A549 (cell line): Measurements from ENCODE around the gene IL21R. TPM values are rescaled to one million over a fixed set of nuclear protein-coding genes. Genes with fewer than 3 reads are reported as not detected.

Source experiments
- ATAC-seq, 2 experiments: fragments of 200-7000 bp in 1 of 2; fragments of >200 bp in 1 of 2; cut with Nextera tagmentation in 1 of 2; cut with Tn5 transposase in 1 of 2; 3 replicates each; pipeline versions ENCODE4 v1.8.0 to v1.9.1; 2018 to 2020; ENCODE audit warnings: mild to moderate bottlenecking in 1 of 2, moderate library complexity in 1 of 2
- CTCF ChIA-PET: fragments of 300-600 bp; sonication (Branson Sonifier 250); formaldehyde crosslinking; extraction: SDS; loops from one replicate; lab custom pipeline; 2021; ENCODE audit warnings: antibody characterized with exemption, inconsistent platforms; lab: Yijun Ruan, JAX
- POLR2A ChIA-PET: fragments of 350-600 bp; formaldehyde crosslinking; extraction: SDS; loops from one replicate; lab custom pipeline; 2021; ENCODE audit warnings: antibody characterized with exemption, inconsistent platforms; lab: Yijun Ruan, JAX
- DNase-seq, 2 experiments: peaks; one replicate each; pipeline versions ENCODE4 v3.0.0 to v3.0.0-alpha.2; 2011 to 2016; ENCODE audit warnings: low read depth in 1 of 2, low spot score in 1 of 2
- FAIRE-seq: peaks from 2 replicates; lab custom pipeline; 2011; peaks lifted over from hg19 to GRCh38; lab: Jason Lieb, UNC
- H3K27ac ChIP-seq, 2 experiments: fragments of >200 bp; sonication (Bioruptor Twin); formaldehyde crosslinking; 3 replicates each; pipeline ENCODE4 v1.5.1; 2016 to 2017
- H3K4me1 ChIP-seq: fragments of >200 bp; sonication (Bioruptor Twin); formaldehyde crosslinking; 3 replicates; pipeline ENCODE4 v1.6.1; 2016
- H3K4me2 ChIP-seq: fragments of >200 bp; sonication (Bioruptor Twin); formaldehyde crosslinking; 3 replicates; pipeline ENCODE4 v1.6.1; 2016
- H3K4me3 ChIP-seq: fragments of >200 bp; sonication (Bioruptor Twin); formaldehyde crosslinking; 3 replicates; pipeline ENCODE4 v1.5.1; 2016
- H3K9me3 ChIP-seq: fragments of >200 bp; sonication (Bioruptor Twin); formaldehyde crosslinking; 3 replicates; pipeline ENCODE4 v1.6.1; 2016
- BHLHE40 ChIP-seq: IDR thresholded peaks from 2 replicates; pipeline ENCODE4 v1.6.1; 2012; ENCODE audit warnings: low read depth, low read length, inconsistent platforms
- CEBPB ChIP-seq, 2 experiments: fragments of >200 bp in 1 of 2; sonication (Bioruptor Twin) in 1 of 2; formaldehyde crosslinking in 1 of 2; IDR thresholded peaks; 2 replicates each; pipeline ENCODE4 v1.6.1; 2012 to 2016
- CHD2 ChIP-seq: fragments of 150-350 bp; IDR thresholded peaks from 2 replicates; pipeline ENCODE4 v1.6.1; 2014; ENCODE audit warnings: low read length; ENCODE audit not compliant: partially characterized antibody
- EHMT2 ChIP-seq: fragments of 200-600 bp; sonication (generic); IDR thresholded peaks from 2 replicates; pipeline ENCODE4 v1.6.1; 2016; ENCODE audit warnings: antibody characterized with exemption, low read depth, mild to moderate bottlenecking, moderate library complexity
- ESRRA ChIP-seq: fragments of 150-350 bp; IDR thresholded peaks from 2 replicates; pipeline ENCODE4 v1.6.1; 2014; ENCODE audit warnings: mild to moderate bottlenecking, low read length, borderline replicate concordance
- HOXB13 ChIP-seq: fragments of 250-450 bp; sonication (Bioruptor Pico); IDR thresholded peaks from 2 replicates; pipeline ENCODE4 v1.5.0; 2020; ENCODE audit warnings: low read depth, mild to moderate bottlenecking, moderate library complexity
- HOXB5 ChIP-seq: fragments of 250-450 bp; sonication (Bioruptor Pico); IDR thresholded peaks from 2 replicates; pipeline ENCODE4 v1.5.0; 2020; ENCODE audit warnings: mild to moderate bottlenecking, moderate library complexity
- JUN ChIP-seq, 2 experiments: fragments of >200 bp; sonication (Bioruptor Twin); formaldehyde crosslinking; IDR thresholded peaks; 2 replicates in 1 of 2; 3 replicates in 1 of 2; pipeline ENCODE4 v1.6.1; 2016 to 2017
- MAZ ChIP-seq: fragments of 150-350 bp; IDR thresholded peaks from 2 replicates; pipeline ENCODE4 v1.6.1; 2014; ENCODE audit warnings: antibody characterized with exemption, low read depth, low read length, borderline replicate concordance
- NFE2L2 ChIP-seq: fragments of 150-350 bp; conservative IDR thresholded peaks from 2 replicates; pipeline ENCODE4 v1.6.1; 2014; ENCODE audit warnings: low read length
- NPAS2 ChIP-seq: fragments of 250-450 bp; sonication (Bioruptor Pico); IDR thresholded peaks from 2 replicates; pipeline ENCODE4 v1.8.0; 2022; ENCODE audit warnings: mild to moderate bottlenecking, moderate library complexity, borderline replicate concordance
- PHF8 ChIP-seq: fragments of 200-600 bp; sonication (generic); IDR thresholded peaks from 2 replicates; pipeline ENCODE4 v1.6.1; 2016; ENCODE audit warnings: low read depth, mild to moderate bottlenecking, antibody characterized with exemption, moderate library complexity, borderline replicate concordance
- POLR2A ChIP-seq: IDR thresholded peaks from 2 replicates; pipeline ENCODE4 v1.6.1; 2012; ENCODE audit warnings: mild to moderate bottlenecking, low read length
- RAD21 ChIP-seq, 2 experiments: fragments of >200 bp in 1 of 2; sonication (Bioruptor Twin) in 1 of 2; formaldehyde crosslinking in 1 of 2; IDR thresholded peaks in 1 of 2; conservative IDR thresholded peaks in 1 of 2; 2 replicates in 1 of 2; 3 replicates in 1 of 2; pipeline ENCODE4 v1.6.1; 2012 to 2018; ENCODE audit warnings: inconsistent platforms in 1 of 2
- RNF2 ChIP-seq: fragments of 200-600 bp; sonication (generic); IDR thresholded peaks from 2 replicates; pipeline ENCODE4 v1.6.1; 2016; ENCODE audit warnings: low read depth, mild to moderate bottlenecking, antibody characterized with exemption, moderate library complexity, borderline replicate concordance
- SMC3 ChIP-seq: fragments of >200 bp; sonication (Bioruptor Twin); formaldehyde crosslinking; IDR thresholded peaks from 3 replicates; pipeline ENCODE4 v1.6.1; 2018; ENCODE audit warnings: inconsistent platforms
- SREBF2 ChIP-seq: fragments of 450-650 bp; IDR thresholded peaks from 2 replicates; pipeline ENCODE4 v1.6.1; 2014; ENCODE audit warnings: mild to moderate bottlenecking, moderate library complexity
- ZC3H11A ChIP-seq: fragments of 450-650 bp; IDR thresholded peaks from 2 replicates; pipeline ENCODE4 v1.6.1; 2014; ENCODE audit warnings: antibody characterized with exemption, mild to moderate bottlenecking
- ZNF302 ChIP-seq: fragments of 250-450 bp; sonication (Bioruptor Pico); IDR thresholded peaks from 2 replicates; pipeline ENCODE4 v1.9.0; 2021; ENCODE audit warnings: inconsistent platforms, mild to moderate bottlenecking, moderate library complexity
- ZSCAN20 ChIP-seq: fragments of 250-450 bp; sonication (Bioruptor Pico); IDR thresholded peaks from 2 replicates; pipeline ENCODE4 v1.8.0; 2022; ENCODE audit warnings: mild to moderate bottlenecking, moderate library complexity
- WGBS: methylation state at CpG from one replicate; pipeline ENCODE4 v1.1.6; 2017; ENCODE audit errors: missing lambda C conversion rate; 5-methylcytosine and 5-hydroxymethylcytosine counted together
- polyA plus RNA-seq, 4 experiments: library from polyadenylated mRNA; depleted of rRNA in 3 of 4; stranded (reverse); fragments of >200 nt; fragmentation: RNase III in 1 of 4; extraction: RNeasy Plus Mini Kit Qiagen cat#74134 plus additional on column Dnase treatment in 1 of 4; gene quantifications; 2 replicates in 3 of 4; 3 replicates in 1 of 4; pipeline ENCODE4 v1.2.3, GENCODE V29; 2011 to 2017
- TF ChIP-seq, protein P1 (sequence below): fragments of >200 bp; sonication (Bioruptor Twin); formaldehyde crosslinking; IDR thresholded peaks from 3 replicates; pipeline ENCODE4 v1.5.1; 2016
- TF ChIP-seq, protein P2 (sequence below): fragments of >200 bp; sonication (Bioruptor Twin); formaldehyde crosslinking; IDR thresholded peaks from 3 replicates; pipeline ENCODE4 v1.6.1; 2016
- TF ChIP-seq, protein P3 (sequence below): fragments of 450-650 bp; IDR thresholded peaks from 2 replicates; pipeline ENCODE4 v1.6.1; 2014; ENCODE audit warnings: antibody characterized with exemption
- TF ChIP-seq, protein P4 (sequence below): fragments of >200 bp; sonication (Bioruptor Twin); formaldehyde crosslinking; IDR thresholded peaks from 2 replicates; pipeline ENCODE4 v1.6.1; 2016
- TF ChIP-seq, protein P5 (sequence below): fragments of 200-600 bp; sonication (generic); IDR thresholded peaks from 2 replicates; pipeline ENCODE4 v1.6.1; 2016; ENCODE audit warnings: antibody characterized with exemption, mild to moderate bottlenecking, moderate library complexity
- TF ChIP-seq, protein P6 (sequence below): IDR thresholded peaks from 2 replicates; pipeline ENCODE4 v1.6.1; 2012; ENCODE audit warnings: low read depth, borderline replicate concordance

Gene IL21R
- polyA plus RNA-seq, 2 of the 4 experiments (the other 2 are of a cell fraction) = 0.04 to 0.09 TPM

DNA sequence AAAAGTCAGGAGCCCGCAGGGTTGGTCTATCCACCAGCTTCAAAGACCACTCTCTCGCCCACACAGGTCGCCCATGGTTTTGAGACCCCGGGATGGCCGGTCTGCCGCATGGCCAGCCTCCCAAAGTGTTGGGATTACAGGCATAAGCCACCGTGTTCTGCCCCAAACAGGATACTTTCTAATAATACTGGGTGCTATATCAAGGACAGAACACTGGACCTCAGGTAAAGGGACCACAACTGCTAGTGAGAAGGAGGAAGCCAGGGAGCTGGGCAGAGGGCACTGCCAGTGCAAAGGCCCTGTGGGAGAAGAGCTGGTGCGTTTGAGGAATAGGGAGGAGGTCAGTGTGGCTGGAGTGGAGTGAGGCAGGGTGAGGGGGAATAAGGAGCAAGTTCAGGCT is 34.1 kb downstream of the IL21R start (continued):
- TF ChIP-seq, protein P1, sequence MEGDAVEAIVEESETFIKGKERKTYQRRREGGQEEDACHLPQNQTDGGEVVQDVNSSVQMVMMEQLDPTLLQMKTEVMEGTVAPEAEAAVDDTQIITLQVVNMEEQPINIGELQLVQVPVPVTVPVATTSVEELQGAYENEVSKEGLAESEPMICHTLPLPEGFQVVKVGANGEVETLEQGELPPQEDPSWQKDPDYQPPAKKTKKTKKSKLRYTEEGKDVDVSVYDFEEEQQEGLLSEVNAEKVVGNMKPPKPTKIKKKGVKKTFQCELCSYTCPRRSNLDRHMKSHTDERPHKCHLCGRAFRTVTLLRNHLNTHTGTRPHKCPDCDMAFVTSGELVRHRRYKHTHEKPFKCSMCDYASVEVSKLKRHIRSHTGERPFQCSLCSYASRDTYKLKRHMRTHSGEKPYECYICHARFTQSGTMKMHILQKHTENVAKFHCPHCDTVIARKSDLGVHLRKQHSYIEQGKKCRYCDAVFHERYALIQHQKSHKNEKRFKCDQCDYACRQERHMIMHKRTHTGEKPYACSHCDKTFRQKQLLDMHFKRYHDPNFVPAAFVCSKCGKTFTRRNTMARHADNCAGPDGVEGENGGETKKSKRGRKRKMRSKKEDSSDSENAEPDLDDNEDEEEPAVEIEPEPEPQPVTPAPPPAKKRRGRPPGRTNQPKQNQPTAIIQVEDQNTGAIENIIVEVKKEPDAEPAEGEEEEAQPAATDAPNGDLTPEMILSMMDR = no peak
- TF ChIP-seq, protein P2, sequence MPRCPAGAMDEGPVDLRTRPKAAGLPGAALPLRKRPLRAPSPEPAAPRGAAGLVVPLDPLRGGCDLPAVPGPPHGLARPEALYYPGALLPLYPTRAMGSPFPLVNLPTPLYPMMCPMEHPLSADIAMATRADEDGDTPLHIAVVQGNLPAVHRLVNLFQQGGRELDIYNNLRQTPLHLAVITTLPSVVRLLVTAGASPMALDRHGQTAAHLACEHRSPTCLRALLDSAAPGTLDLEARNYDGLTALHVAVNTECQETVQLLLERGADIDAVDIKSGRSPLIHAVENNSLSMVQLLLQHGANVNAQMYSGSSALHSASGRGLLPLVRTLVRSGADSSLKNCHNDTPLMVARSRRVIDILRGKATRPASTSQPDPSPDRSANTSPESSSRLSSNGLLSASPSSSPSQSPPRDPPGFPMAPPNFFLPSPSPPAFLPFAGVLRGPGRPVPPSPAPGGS = no peak
- TF ChIP-seq ZSCAN20 (CRISPR knock-in tag) = no peak
- TF ChIP-seq JUN (IDR thresholded peaks at IDR 0.05) = no peak
- no peak for TF ChIP-seq PHF8
- TF ChIP-seq RAD21 (conservative IDR thresholded peaks at IDR 0.05 in 1 of 2, IDR thresholded peaks at IDR 0.05 in 1 of 2) = no peak
- TF ChIP-seq SREBF2 = no peak
- TF ChIP-seq, protein P3, sequence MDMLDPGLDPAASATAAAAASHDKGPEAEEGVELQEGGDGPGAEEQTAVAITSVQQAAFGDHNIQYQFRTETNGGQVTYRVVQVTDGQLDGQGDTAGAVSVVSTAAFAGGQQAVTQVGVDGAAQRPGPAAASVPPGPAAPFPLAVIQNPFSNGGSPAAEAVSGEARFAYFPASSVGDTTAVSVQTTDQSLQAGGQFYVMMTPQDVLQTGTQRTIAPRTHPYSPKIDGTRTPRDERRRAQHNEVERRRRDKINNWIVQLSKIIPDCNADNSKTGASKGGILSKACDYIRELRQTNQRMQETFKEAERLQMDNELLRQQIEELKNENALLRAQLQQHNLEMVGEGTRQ = no peak
- TF ChIP-seq, protein P4, sequence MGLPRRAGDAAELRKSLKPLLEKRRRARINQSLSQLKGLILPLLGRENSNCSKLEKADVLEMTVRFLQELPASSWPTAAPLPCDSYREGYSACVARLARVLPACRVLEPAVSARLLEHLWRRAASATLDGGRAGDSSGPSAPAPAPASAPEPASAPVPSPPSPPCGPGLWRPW = no peak

DNA sequence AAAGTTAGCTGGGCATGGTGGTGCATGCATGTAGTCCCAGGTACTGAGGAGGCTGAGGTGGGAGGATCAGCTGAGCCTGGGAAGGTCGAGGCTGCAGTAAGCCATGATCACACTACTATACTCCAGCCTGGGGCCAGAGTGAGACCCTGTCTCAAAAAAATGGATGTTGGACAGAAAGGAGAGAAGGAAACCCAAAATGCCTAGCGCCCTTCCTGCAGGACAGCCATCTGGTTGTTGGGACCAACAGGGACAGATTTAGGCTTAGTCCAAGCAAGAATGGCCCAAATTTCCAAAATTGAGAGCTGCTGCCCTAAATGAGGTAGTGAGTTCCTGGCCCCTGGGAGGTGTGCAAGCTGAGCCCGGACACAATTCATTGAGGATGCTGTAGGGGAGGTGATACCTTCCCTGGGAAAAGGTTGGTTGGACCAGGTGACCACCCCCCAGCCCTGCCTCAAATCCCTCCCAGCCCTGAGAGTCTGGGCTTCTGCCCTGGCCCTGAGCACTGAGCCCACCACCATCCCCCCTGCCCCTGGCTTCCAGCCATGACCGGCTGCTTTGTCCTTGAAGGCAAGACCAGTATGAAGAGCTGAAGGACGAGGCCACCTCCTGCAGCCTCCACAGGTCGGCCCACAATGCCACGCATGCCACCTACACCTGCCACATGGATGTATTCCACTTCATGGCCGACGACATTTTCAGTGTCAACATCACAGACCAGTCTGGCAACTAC is 35.1 kb downstream of the IL21R start:
- TF ChIP-seq EHMT2 (no peak), CEBPB (IDR thresholded peaks at IDR 0.05) (no peak), HOXB13 (no peak), BHLHE40 (no peak), PHF8 (no peak), ZC3H11A (no peak), ESRRA (no peak), CHD2 (no peak), HOXB5 (CRISPR knock-in tag) (no peak), SMC3 (no peak), POLR2A (no peak), NFE2L2 (no peak), MAZ (no peak), NPAS2 (CRISPR knock-in tag) (no peak), ZNF302 (no peak), RNF2 (no peak)
- TF ChIP-seq, protein P5, sequence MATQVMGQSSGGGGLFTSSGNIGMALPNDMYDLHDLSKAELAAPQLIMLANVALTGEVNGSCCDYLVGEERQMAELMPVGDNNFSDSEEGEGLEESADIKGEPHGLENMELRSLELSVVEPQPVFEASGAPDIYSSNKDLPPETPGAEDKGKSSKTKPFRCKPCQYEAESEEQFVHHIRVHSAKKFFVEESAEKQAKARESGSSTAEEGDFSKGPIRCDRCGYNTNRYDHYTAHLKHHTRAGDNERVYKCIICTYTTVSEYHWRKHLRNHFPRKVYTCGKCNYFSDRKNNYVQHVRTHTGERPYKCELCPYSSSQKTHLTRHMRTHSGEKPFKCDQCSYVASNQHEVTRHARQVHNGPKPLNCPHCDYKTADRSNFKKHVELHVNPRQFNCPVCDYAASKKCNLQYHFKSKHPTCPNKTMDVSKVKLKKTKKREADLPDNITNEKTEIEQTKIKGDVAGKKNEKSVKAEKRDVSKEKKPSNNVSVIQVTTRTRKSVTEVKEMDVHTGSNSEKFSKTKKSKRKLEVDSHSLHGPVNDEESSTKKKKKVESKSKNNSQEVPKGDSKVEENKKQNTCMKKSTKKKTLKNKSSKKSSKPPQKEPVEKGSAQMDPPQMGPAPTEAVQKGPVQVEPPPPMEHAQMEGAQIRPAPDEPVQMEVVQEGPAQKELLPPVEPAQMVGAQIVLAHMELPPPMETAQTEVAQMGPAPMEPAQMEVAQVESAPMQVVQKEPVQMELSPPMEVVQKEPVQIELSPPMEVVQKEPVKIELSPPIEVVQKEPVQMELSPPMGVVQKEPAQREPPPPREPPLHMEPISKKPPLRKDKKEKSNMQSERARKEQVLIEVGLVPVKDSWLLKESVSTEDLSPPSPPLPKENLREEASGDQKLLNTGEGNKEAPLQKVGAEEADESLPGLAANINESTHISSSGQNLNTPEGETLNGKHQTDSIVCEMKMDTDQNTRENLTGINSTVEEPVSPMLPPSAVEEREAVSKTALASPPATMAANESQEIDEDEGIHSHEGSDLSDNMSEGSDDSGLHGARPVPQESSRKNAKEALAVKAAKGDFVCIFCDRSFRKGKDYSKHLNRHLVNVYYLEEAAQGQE = no peak
- TF ChIP-seq, protein P2 = no peak
- TF ChIP-seq, protein P3 = no peak
- TF ChIP-seq, protein P6, sequence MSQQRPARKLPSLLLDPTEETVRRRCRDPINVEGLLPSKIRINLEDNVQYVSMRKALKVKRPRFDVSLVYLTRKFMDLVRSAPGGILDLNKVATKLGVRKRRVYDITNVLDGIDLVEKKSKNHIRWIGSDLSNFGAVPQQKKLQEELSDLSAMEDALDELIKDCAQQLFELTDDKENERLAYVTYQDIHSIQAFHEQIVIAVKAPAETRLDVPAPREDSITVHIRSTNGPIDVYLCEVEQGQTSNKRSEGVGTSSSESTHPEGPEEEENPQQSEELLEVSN = no peak
- ChIA-PET CTCF (interaction anchor here (0.9 kb wide), 1 partner anchor 16 kb away, joined by 3 read pairs; no protein-coding TSS in a partner anchor), POLR2A (no interaction called here)
- Histone ChIP-seq H3K4me1 (no peaks in the 10 kb centered on the region), H3K27ac (no peak overlapping the region), H3K9me3 (no peaks in the 10 kb centered on the region), H3K4me3 (no peak overlapping the region), H3K4me2 (no peak overlapping the region)
- DNase-seq (no peak), FAIRE-seq (no peak), ATAC-seq (no peak)
- WGBS = 41% methylated on average over 9 of the region's 9 CpGs
